Nephron progenitor cell (in vitro differentiated cells): ENCODE results near the gene MAP7D2.

Experiments used
- DNase-seq: peaks from one replicate; pipeline ENCODE4 v3.0.0; 2021
- H3K27ac Mint-ChIP-seq: 2 replicates; pipeline ENCODE4 v1.8.0; 2021; ENCODE audit warnings: mild to moderate bottlenecking, moderate library complexity, mixed read lengths
- H3K27me3 Mint-ChIP-seq: 2 replicates; pipeline ENCODE4 v1.8.0; 2021; ENCODE audit warnings: mild to moderate bottlenecking, low read depth, mixed read lengths; ENCODE audit not compliant: poor library complexity
- H3K36me3 Mint-ChIP-seq: 2 replicates; pipeline ENCODE4 v1.8.0; 2021; ENCODE audit warnings: low read depth, mixed read lengths
- H3K4me1 Mint-ChIP-seq: 2 replicates; pipeline ENCODE4 v1.8.0; 2021; ENCODE audit warnings: mixed read lengths
- H3K4me3 Mint-ChIP-seq: 2 replicates; pipeline ENCODE4 v1.8.0; 2021; ENCODE audit warnings: mild to moderate bottlenecking, moderate library complexity, mixed read lengths
- H3K9me3 Mint-ChIP-seq: 2 replicates; pipeline ENCODE4 v1.8.0; 2021; ENCODE audit warnings: mild to moderate bottlenecking, moderate library complexity, mixed read lengths
- TF ChIP-seq, protein P1 (sequence below): fragments of 200-600 bp; sonication (generic); IDR thresholded peaks from 2 replicates; pipeline ENCODE4 v1.5.0; 2021; ENCODE audit warnings: antibody characterized with exemption

Gene MAP7D2

DNA sequence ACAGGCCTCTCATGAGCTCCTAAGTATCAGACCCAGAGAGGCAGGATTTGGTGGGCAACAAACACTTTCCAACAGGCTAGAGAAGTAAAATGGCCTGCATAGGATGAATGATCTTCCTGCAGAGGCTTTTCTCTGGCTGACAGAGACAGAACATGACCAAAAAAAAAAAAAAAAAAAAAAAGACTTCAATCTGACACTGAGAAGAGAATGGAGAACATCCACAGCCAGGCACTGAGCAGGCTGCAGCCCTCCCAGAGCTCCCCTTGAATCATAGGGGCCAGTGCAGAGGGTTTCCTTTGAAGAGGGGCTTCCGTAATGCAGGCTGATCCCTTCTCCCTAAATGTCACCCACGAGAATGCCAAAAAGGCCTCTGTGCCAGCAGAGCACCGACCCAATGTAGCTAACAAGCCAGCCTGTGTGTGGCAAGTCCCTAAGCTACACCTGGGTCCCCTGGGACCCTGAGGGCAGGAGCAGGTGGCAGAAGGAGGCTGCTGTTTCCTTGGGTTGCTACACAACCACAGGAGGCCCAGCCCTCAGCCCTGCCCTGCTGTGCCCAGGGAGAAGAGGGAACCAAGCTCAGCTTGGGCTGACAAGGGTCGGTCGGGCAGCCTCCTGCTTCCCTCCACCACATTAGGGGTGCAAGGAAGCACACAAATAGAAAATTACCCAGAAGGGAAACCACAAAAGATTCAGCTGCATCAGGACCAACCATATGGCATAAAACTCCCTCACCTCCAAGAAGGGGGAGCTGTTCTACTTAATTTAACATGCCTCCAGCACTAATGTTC lies 55.6 kb downstream of the MAP7D2 start:
- Mint-ChIP-seq H3K9me3 (peaks cover 47% of the 10 kb centered on the region), H3K4me1 (peaks cover 17% of the 10 kb centered on the region), H3K4me3 (no peak overlapping the region), H3K36me3 (no peaks in the 10 kb centered on the region), H3K27me3 (peaks cover 4% of the 10 kb centered on the region), H3K27ac (no peak overlapping the region)
- TF ChIP-seq, protein P1, sequence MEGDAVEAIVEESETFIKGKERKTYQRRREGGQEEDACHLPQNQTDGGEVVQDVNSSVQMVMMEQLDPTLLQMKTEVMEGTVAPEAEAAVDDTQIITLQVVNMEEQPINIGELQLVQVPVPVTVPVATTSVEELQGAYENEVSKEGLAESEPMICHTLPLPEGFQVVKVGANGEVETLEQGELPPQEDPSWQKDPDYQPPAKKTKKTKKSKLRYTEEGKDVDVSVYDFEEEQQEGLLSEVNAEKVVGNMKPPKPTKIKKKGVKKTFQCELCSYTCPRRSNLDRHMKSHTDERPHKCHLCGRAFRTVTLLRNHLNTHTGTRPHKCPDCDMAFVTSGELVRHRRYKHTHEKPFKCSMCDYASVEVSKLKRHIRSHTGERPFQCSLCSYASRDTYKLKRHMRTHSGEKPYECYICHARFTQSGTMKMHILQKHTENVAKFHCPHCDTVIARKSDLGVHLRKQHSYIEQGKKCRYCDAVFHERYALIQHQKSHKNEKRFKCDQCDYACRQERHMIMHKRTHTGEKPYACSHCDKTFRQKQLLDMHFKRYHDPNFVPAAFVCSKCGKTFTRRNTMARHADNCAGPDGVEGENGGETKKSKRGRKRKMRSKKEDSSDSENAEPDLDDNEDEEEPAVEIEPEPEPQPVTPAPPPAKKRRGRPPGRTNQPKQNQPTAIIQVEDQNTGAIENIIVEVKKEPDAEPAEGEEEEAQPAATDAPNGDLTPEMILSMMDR, result no peak
- no peak for DNase-seq

DNA sequence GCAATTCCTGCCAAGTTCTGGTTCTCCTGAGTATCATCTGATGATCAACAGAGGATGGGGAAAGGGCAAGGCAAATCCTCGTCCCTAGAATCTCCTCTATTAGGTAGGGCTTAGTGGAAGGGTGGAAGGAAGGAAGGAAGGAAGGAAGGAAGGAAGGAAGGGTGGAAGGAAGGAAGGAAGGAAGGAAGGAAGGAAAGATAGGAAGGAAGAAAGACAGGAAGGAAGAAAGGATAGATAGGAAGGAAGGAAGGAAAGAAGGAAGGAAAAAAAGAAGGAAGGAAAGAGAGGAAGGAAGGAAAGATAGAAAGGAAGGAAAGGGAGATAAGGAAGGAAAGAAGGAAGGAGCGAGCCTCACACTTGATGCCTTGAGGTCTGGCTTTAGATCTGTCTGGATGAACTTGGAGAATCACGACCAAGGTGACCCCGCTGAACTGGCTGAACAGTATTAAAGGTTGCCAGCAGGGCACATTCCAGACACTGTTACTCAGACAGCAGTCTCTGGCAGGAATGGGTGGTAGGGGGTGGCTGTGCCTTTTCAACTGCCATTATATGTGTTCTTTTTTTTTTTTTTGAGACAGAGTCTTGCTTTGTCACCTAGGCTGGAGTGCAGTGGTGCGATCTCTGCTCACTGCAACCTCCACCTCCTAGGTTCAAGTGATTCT lies 57.1 kb downstream of the MAP7D2 start:
- Mint-ChIP-seq H3K4me3 (no peak overlapping the region), H3K27me3 (peaks cover 4% of the 10 kb centered on the region), H3K36me3 (no peaks in the 10 kb centered on the region), H3K4me1 (peaks cover 17% of the 10 kb centered on the region), H3K27ac (no peak overlapping the region), H3K9me3 (peaks cover 52% of the 10 kb centered on the region)
- no peak for DNase-seq
- TF ChIP-seq, protein P1, result no peak

- TF ChIP-seq, protein P1, result no peak
- Mint-ChIP-seq H3K27ac (no peak overlapping the region), H3K36me3 (no peaks in the 10 kb centered on the region), H3K27me3 (peaks cover 2% of the 10 kb centered on the region), H3K4me1 (peaks cover 17% of the 10 kb centered on the region), H3K9me3 (peaks cover 56% of the 10 kb centered on the region), H3K4me3 (no peak overlapping the region)
- DNase-seq, result no peak
These were observed 59.2 kb downstream of the MAP7D2 start for GRCh38 chrX:20057479-20057878.

DNA sequence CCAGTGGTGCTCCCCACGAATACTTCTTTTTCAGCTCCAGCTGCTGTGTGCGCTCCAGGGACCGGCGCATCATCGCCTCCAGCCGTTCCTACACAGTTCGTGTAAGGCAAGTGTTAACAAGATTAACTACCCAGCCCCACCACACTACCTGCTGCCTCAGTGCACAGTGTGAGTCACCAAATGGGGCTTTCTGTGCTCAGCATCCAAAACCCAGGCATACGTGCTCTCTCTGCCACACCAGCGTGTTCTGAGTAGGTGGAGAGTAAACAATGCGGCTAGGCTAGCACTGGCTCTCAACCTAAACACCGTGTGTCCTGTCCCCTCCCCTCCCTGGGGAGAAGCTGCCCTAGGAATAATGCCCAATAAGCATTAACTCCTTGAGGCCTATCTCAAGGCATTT lies 60.0 kb downstream of the MAP7D2 start:
- H3K36me3 Mint-ChIP-seq, result no peaks in the 10 kb centered on the region
- peaks cover 17% of the 10 kb centered on the region for H3K4me1 Mint-ChIP-seq
- no peak for DNase-seq
- TF ChIP-seq, protein P1, result no peak
- no peak overlapping the region for H3K27ac Mint-ChIP-seq
- H3K27me3 Mint-ChIP-seq, result peaks cover 10% of the 10 kb centered on the region
- H3K4me3 Mint-ChIP-seq, result no peak overlapping the region
- H3K9me3 Mint-ChIP-seq, result peaks cover 58% of the 10 kb centered on the region

GRCh38 chrX:20053537-20053936 lies 63.2 kb downstream of the MAP7D2 start:
- TF ChIP-seq, protein P1, result no peak
- Mint-ChIP-seq H3K9me3 (peaks cover 64% of the 10 kb centered on the region), H3K4me1 (peaks cover 17% of the 10 kb centered on the region), H3K27ac (no peak overlapping the region), H3K4me3 (no peak overlapping the region), H3K36me3 (no peaks in the 10 kb centered on the region), H3K27me3 (peaks cover 13% of the 10 kb centered on the region)
- DNase-seq, result no peak

GRCh38 chrX:20046864-20047263 lies 69.8 kb downstream of the MAP7D2 start:
- DNase-seq, result no peak
- H3K27me3 Mint-ChIP-seq, result peaks cover 10% of the 10 kb centered on the region
- no peaks in the 10 kb centered on the region for H3K36me3 Mint-ChIP-seq
- H3K27ac Mint-ChIP-seq, result no peak overlapping the region
- no peaks in the 10 kb centered on the region for H3K4me1 Mint-ChIP-seq
- TF ChIP-seq, protein P1, result no peak
- peaks cover 58% of the 10 kb centered on the region for H3K9me3 Mint-ChIP-seq
- no peak overlapping the region for H3K4me3 Mint-ChIP-seq
